ENCODE measurements around the gene PIGK.

- TF ChIP-seq POLR2A (IDR thresholded peaks at IDR 0.05) (no peak), CTCF (IDR thresholded peaks at IDR 0.05) (no peak)
Measured at GRCh38 chr1:77048615-77049005, 170.6 kb downstream of the PIGK start.
